ENCODE data around the gene POLG.

Gene POLG

GRCh38 chr15:89358435-89358754 lies 23.8 kb upstream of the POLG start:
- in situ Hi-C loops (cut with HindIII; ENCODE audit: low sequenced_read_pairs) = loop anchor here (5.0 kb wide), 1 partner anchor 34 kb away; no protein-coding TSS in a partner anchor

GRCh38 chr15:89356634-89357298 lies 22.1 kb upstream of the POLG start:
- in situ Hi-C loops (cut with HindIII; ENCODE audit: low sequenced_read_pairs) = loop anchor here (5.0 kb wide), 1 partner anchor 36 kb away; no protein-coding TSS in a partner anchor

GRCh38 chr15:89353991-89354390 lies 19.4 kb upstream of the POLG start:
- in situ Hi-C loops (cut with HindIII; ENCODE audit: low sequenced_read_pairs) = no loop called here

GRCh38 chr15:89352476-89352875 lies 17.9 kb upstream of the POLG start:
- in situ Hi-C loops (cut with HindIII; ENCODE audit: low sequenced_read_pairs) = no loop called here

- in situ Hi-C loops (cut with HindIII; ENCODE audit: low sequenced_read_pairs) = no loop called here
These were observed 14.6 kb upstream of the POLG start for GRCh38 chr15:89349206-89349558.

GRCh38 chr15:89346516-89347231 lies 12.1 kb upstream of the POLG start:
- in situ Hi-C loops (cut with HindIII; ENCODE audit: low sequenced_read_pairs) = no loop called here

GRCh38 chr15:89345248-89345647 lies 10.6 kb upstream of the POLG start:
- in situ Hi-C loops (cut with HindIII; ENCODE audit: low sequenced_read_pairs) = no loop called here

GRCh38 chr15:89342840-89343239 lies 8.2 kb upstream of the POLG start:
- in situ Hi-C loops (cut with HindIII; ENCODE audit: low sequenced_read_pairs) = no loop called here

GRCh38 chr15:89341316-89342005 lies 6.8 kb upstream of the POLG start:
- in situ Hi-C loops (cut with HindIII; ENCODE audit: low sequenced_read_pairs) = no loop called here

- in situ Hi-C loops (cut with HindIII; ENCODE audit: low sequenced_read_pairs) = no loop called here
These were observed 5.9 kb upstream of the POLG start for GRCh38 chr15:89340573-89340972.

- in situ Hi-C loops (cut with HindIII; ENCODE audit: low sequenced_read_pairs) = no loop called here
These were observed 3.4 kb upstream of the POLG start for GRCh38 chr15:89338036-89338435.

- in situ Hi-C loops (cut with HindIII; ENCODE audit: low sequenced_read_pairs) = no loop called here
These were observed 846 bp upstream of the POLG start for GRCh38 chr15:89335298-89336041.

- in situ Hi-C loops (cut with HindIII; ENCODE audit: low sequenced_read_pairs) = no loop called here
These were observed 590 bp downstream of the POLG start for GRCh38 chr15:89333959-89334509.

GRCh38 chr15:89333011-89333860 lies 1.4 kb downstream of the POLG start:
- in situ Hi-C loops (cut with HindIII; ENCODE audit: low sequenced_read_pairs) = no loop called here

- in situ Hi-C loops (cut with HindIII; ENCODE audit: low sequenced_read_pairs) = no loop called here
These were observed 2.2 kb downstream of the POLG start for GRCh38 chr15:89332446-89332845.

GRCh38 chr15:89330881-89331595 lies 3.6 kb downstream of the POLG start:
- in situ Hi-C loops (cut with HindIII; ENCODE audit: low sequenced_read_pairs) = no loop called here

- in situ Hi-C loops (cut with HindIII; ENCODE audit: low sequenced_read_pairs) = no loop called here
These were observed 4.5 kb downstream of the POLG start for GRCh38 chr15:89330119-89330518.

- in situ Hi-C loops (cut with HindIII; ENCODE audit: low sequenced_read_pairs) = no loop called here
These were observed 5.1 kb downstream of the POLG start for GRCh38 chr15:89329329-89330084.
